ENCODE data around the gene GIGYF2.
"Not testable (repeated sequence)": the region's sequence is repeated elsewhere in the genome, so short reads cannot be mapped to it uniquely, and the experiment has no call there.

Gene GIGYF2

GRCh38 chr2:232688201-232688600 lies 8.9 kb upstream of the GIGYF2 start:
- FAIRE-seq: no peak

- no peak for FAIRE-seq
These were observed 7.8 kb upstream of the GIGYF2 start for GRCh38 chr2:232689152-232689910.

- FAIRE-seq: not testable (repeated sequence)
These were observed 6.0 kb upstream of the GIGYF2 start for GRCh38 chr2:232691117-232691516.

- no peak for FAIRE-seq
These were observed 3.8 kb upstream of the GIGYF2 start for GRCh38 chr2:232693344-232693743.

GRCh38 chr2:232696609-232697058 lies 497 bp upstream of the GIGYF2 start:
- no peak for FAIRE-seq

GRCh38 chr2:232697807-232698110 lies 628 bp downstream of the GIGYF2 start:
- no peak for FAIRE-seq

GRCh38 chr2:232698556-232699091 lies 1.5 kb downstream of the GIGYF2 start:
- no peak for FAIRE-seq

GRCh38 chr2:232699110-232699509 lies 2.0 kb downstream of the GIGYF2 start:
- no peak for FAIRE-seq

- FAIRE-seq: no peak
These were observed 3.0 kb downstream of the GIGYF2 start for GRCh38 chr2:232700154-232700553.

- FAIRE-seq: no peak
These were observed 9.9 kb downstream of the GIGYF2 start for GRCh38 chr2:232707076-232707475.

GRCh38 chr2:232713505-232713904 lies 16.4 kb downstream of the GIGYF2 start:
- no peak for FAIRE-seq

- no peak for FAIRE-seq
These were observed 17.8 kb downstream of the GIGYF2 start for GRCh38 chr2:232714969-232715368.

- not testable (repeated sequence) for FAIRE-seq
These were observed 22.9 kb downstream of the GIGYF2 start for GRCh38 chr2:232720056-232720455.

GRCh38 chr2:232721261-232721660 lies 24.1 kb downstream of the GIGYF2 start:
- no peak for FAIRE-seq

- no peak for FAIRE-seq
These were observed 24.8 kb downstream of the GIGYF2 start for GRCh38 chr2:232721882-232722281.

- no peak for FAIRE-seq
These were observed 25.9 kb downstream of the GIGYF2 start for GRCh38 chr2:232723027-232723426.

- FAIRE-seq: no peak
These were observed 31.7 kb downstream of the GIGYF2 start for GRCh38 chr2:232728785-232729184.

GRCh38 chr2:232731470-232731869 lies 34.3 kb downstream of the GIGYF2 start:
- FAIRE-seq: no peak

GRCh38 chr2:232741294-232741693 lies 44.2 kb downstream of the GIGYF2 start:
- FAIRE-seq: no peak

- no peak for FAIRE-seq
These were observed 44.8 kb downstream of the GIGYF2 start for GRCh38 chr2:232741972-232742371.

- FAIRE-seq: no peak
These were observed 47.8 kb downstream of the GIGYF2 start for GRCh38 chr2:232744963-232745362.

GRCh38 chr2:232748038-232748437 lies 50.9 kb downstream of the GIGYF2 start:
- FAIRE-seq: no peak

- FAIRE-seq: no peak
These were observed 52.2 kb downstream of the GIGYF2 start for GRCh38 chr2:232749331-232749730.

GRCh38 chr2:232750135-232750671 lies 53.1 kb downstream of the GIGYF2 start:
- FAIRE-seq: no peak

- no peak for FAIRE-seq
These were observed 60.8 kb downstream of the GIGYF2 start for GRCh38 chr2:232757905-232758304.
